ENCODE measurements around the gene STX1A. TPM values are rescaled to one million over a fixed set of nuclear protein-coding genes. Genes with fewer than 3 reads are reported as not detected.
"Not testable (repeated sequence)": the region's sequence is repeated elsewhere in the genome, so short reads cannot be mapped to it uniquely, and the experiment has no call there.

Gene STX1A
- polyA plus RNA-seq, 4 donors, result 8.5 to 13.5 (median 11.1) TPM

DNA sequence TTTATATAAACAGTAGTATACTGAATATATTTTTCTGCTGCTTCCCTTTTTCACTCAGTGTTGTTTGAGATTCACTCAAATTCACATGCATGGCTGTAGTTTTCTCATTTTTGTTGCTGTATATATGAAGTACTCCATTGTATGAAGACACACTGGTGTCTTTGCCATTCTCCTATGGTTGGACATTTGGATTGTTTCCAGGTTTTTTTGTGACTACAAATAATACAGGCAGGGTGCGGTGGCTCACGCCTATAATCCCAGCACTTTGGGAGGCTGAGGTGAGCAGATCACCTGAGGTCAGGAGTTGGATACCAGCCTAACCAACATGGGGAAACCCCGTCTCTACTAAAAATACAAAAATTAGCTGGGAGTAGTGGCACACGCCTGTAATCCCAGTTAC is 58.9 kb downstream of the STX1A start:
- DNase-seq (ENCODE audit: low read depth in 4 of 4, low spot score in 2 of 4), result not testable (repeated sequence)

DNA sequence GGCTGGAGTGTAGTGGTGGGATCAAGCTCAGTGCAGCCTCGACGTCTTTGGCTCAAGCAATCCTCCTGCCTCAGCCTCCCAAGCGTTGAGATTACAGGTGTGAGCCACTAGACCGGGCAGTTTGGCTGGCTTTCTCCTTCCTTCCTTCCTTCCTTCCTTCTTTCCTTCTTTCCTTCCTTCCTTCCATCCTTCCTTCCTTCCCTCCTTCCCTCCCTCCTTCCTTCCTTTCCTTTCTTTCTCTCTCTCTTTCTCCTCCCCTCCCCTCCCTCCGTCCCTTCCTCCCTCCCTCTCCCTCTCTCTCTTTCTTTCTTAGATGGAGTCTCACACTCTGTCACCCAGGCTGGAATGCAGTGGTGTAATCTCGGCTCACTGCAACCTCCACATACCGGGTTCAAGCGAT is 59.5 kb downstream of the STX1A start:
- DNase-seq (ENCODE audit: low read depth in 4 of 4, low spot score in 2 of 4), result no peak

DNA sequence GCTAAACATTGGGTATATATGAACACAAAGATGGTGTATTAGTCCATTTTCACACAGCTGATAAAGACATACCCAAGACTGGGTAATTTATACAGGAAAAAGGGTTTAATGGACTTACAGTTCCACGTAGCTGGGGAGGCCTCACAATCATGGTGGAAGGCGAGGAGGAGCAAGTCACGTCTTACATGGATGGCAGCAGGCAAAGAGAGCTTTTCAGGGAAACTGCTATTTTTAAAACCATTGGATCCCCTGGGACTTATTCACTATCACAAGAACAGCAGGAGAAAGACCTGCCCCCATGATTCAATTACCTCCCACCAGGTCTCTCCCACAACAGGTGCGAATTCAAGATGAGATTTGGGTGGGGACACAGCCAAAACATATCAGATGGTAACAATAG is 64.2 kb downstream of the STX1A start:
- not testable (repeated sequence) for DNase-seq (ENCODE audit: low read depth in 4 of 4, low spot score in 2 of 4)

DNA sequence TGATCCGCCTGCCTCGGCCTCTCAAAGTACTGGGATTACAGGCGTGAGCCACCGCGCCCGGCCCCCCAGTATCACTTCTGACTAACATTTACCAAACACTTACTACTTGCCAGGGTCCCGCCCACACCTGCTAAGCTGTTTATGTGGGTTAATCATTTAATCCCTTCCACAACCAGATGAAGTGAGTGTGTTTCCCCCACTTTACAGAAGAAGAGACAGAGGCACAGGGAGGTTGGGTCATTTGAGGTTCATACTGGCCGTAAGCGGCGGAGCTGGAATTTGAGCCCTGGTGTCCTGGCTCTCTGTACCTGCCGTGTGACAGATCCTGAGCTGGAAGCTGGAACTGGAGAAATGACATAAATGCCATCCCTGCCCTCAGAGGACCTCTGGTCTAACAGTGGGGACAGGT is 66.9 kb downstream of the STX1A start:
- DNase-seq (ENCODE audit: low read depth in 4 of 4, low spot score in 2 of 4), result no peak

DNA sequence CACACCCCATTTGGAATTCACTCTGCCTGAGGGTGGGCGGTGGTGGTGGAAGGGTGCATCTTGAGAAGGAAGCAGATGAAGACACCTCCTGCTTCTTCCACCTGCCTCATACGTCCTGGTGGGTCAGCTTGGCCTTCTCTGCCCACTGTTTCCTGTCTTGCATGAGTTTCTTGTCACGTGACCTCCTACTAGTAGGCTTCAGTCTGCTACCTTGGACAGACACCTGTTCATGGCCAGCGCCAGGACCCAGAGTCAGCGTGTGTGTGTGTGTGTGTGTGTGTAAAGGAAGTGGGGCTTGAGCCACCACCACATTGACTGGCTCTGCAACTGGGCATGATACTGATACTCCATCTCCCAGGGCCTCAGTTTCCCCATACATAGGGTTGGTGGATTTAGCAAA is 68.9 kb downstream of the STX1A start:
- DNase-seq (ENCODE audit: low read depth in 4 of 4, low spot score in 2 of 4), result no peak

DNA sequence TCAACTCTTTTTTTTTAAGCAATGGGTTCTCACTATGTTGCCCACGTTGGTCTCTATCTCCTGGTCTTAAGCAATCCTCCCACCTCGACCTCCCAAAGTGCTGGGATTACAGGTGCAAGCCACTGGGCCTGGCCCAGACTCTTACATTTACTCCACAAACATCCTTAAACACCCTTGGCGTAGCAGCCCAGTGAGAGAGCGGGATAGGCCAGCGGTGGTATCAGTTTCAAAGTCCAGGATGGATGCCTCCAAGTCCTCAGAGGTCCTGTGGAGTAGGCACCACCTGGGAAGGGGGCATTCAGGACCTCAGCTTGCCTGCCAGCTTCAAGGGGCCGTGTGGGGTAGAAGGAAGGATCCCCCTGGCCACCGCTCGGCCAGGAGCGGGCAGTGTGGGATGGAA is 69.9 kb downstream of the STX1A start:
- no peak for DNase-seq (ENCODE audit: low read depth in 4 of 4, low spot score in 2 of 4)

Other genes with a start within 250 kb of the STX1A start
- 10 to 100 TPM; 67.5 to 78.7 (median 72.7) TPM for gene BAZ1B, start 197.4 kb downstream of the STX1A start, polyA plus RNA-seq (ENCODE audit: insufficient read length in 4 of 4)
- gene BCL7B, start 162.0 kb downstream of the STX1A start, polyA plus RNA-seq (ENCODE audit: insufficient read length in 4 of 4), result 10 to 100 TPM; 37.0 to 44.3 (median 40.9) TPM
- gene TBL2, start 141.1 kb downstream of the STX1A start, polyA plus RNA-seq (ENCODE audit: insufficient read length in 4 of 4), result 10 to 100 TPM; 39.3 to 42.5 (median 40.6) TPM
- 10 to 100 TPM in 1 of 4 donors, 1 to 10 TPM in 3; 3.0 to 10.1 (median 5.2) TPM for gene MLXIPL, start 95.1 kb downstream of the STX1A start, polyA plus RNA-seq (ENCODE audit: insufficient read length in 4 of 4)
- gene VPS37D, start 51.8 kb downstream of the STX1A start, polyA plus RNA-seq (ENCODE audit: insufficient read length in 4 of 4), result 10 to 100 TPM; 12.0 to 22.5 (median 16.2) TPM
- 10 to 100 TPM in 3 of 4 donors, 1 to 10 TPM in 1; 9.9 to 13.9 (median 12.2) TPM for gene DNAJC30, start 36.2 kb downstream of the STX1A start, polyA plus RNA-seq (ENCODE audit: insufficient read length in 4 of 4)
- 100 to 1,000 TPM in 1 of 4 donors, 10 to 100 TPM in 3; 77.7 to 102 (median 94.3) TPM for gene BUD23, start 36.1 kb downstream of the STX1A start, polyA plus RNA-seq (ENCODE audit: insufficient read length in 4 of 4)
- gene ABHD11, start 19.1 kb upstream of the STX1A start, polyA plus RNA-seq (ENCODE audit: insufficient read length in 4 of 4), result 10 to 100 TPM; 23.7 to 35.9 (median 30.7) TPM
- gene CLDN3, start 50.6 kb upstream of the STX1A start, polyA plus RNA-seq (ENCODE audit: insufficient read length in 4 of 4), result 10 to 100 TPM; 33.7 to 77.8 (median 56.5) TPM
- 100 to 1,000 TPM in 1 of 4 donors, 10 to 100 TPM in 3; 57.5 to 104 (median 96.4) TPM for gene CLDN4, start 111.3 kb upstream of the STX1A start, polyA plus RNA-seq (ENCODE audit: insufficient read length in 4 of 4)
- gene METTL27, start 122.8 kb upstream of the STX1A start, polyA plus RNA-seq (ENCODE audit: insufficient read length in 4 of 4), result 10 to 100 TPM in 2 of 4 donors, 1 to 10 TPM in 2; 3.6 to 17.9 (median 10.1) TPM
- not detected for gene TMEM270, start 141.5 kb upstream of the STX1A start, polyA plus RNA-seq (ENCODE audit: insufficient read length in 4 of 4)

Measured in left renal cortex interstitium (tissue), 4 donors.